OCI-LY1 (cell line): ENCODE data around the gene SPON2.

Experiments
- CTCF ChIP-seq: fragments of 200-600 bp; sonication (generic), shearing (Covaris generic); IDR thresholded peaks from 2 replicates; pipeline ENCODE4 v1.5.1; 2017; ENCODE audit warnings: mild to moderate bottlenecking, antibody characterized with exemption, low read length, moderate library complexity, mixed read lengths
- EZH2 ChIP-seq: fragments of 200-600 bp; sonication (generic), shearing (Covaris generic); IDR thresholded peaks from 2 replicates; pipeline ENCODE4 v1.8.0; 2017; ENCODE audit warnings: borderline replicate concordance, mixed run types, mild to moderate bottlenecking, antibody characterized with exemption, low read length, moderate library complexity, mixed read lengths

GRCh38 chr4:1202526-1203011, 30.2 kb upstream of the SPON2 start:
- TF ChIP-seq CTCF (no peak), EZH2 (no peak)
